Esophagus (tissue), 2 donors: ENCODE data around the gene VSIG10L2. TPM values are rescaled to one million over a fixed set of nuclear protein-coding genes. Genes with fewer than 3 reads are reported as not detected.

Experiments
- H3K27ac ChIP-seq, 2 donors: one replicate each; pipeline ENCODE4 v1.5.1; 2013; ENCODE audit warnings: low read depth in 2 of 2, mild to moderate bottlenecking in 2 of 2, inconsistent platforms in 1 of 2, low read length in 1 of 2, moderate library complexity in 1 of 2
- H3K27me3 ChIP-seq, 2 donors: one replicate each; pipeline ENCODE4 v1.6.1; 2013; ENCODE audit warnings: low read length in 2 of 2, control low read depth in 1 of 2, mild to moderate bottlenecking in 1 of 2; ENCODE audit not compliant: insufficient read depth in 2 of 2, control insufficient read depth in 1 of 2
- H3K36me3 ChIP-seq, 2 donors: one replicate each; pipeline ENCODE4 v1.6.1; 2013; ENCODE audit warnings: low read length in 1 of 2; ENCODE audit not compliant: control insufficient read depth in 2 of 2, insufficient read depth in 2 of 2
- H3K4me1 ChIP-seq, 2 donors: one replicate each; pipeline ENCODE4 v1.6.1; 2013; ENCODE audit warnings: low read length in 1 of 2; ENCODE audit not compliant: control insufficient read depth in 2 of 2, insufficient read depth in 2 of 2
- H3K4me3 ChIP-seq, 2 donors: one replicate each; pipeline ENCODE4 v1.5.1; 2013; ENCODE audit warnings: low read length in 2 of 2, mild to moderate bottlenecking in 2 of 2, low read depth in 1 of 2, moderate library complexity in 1 of 2
- H3K9me3 ChIP-seq, 2 donors: one replicate each; pipeline ENCODE4 v1.6.1; 2013; ENCODE audit warnings: mild to moderate bottlenecking in 2 of 2, low read depth in 1 of 2, low read length in 1 of 2, moderate library complexity in 1 of 2; ENCODE audit not compliant: control insufficient read depth in 2 of 2, insufficient read depth in 1 of 2
- WGBS, 2 donors: extraction: QIAGEN DNeasy Blood & Tissue Kit; methylation state at CpG; one replicate each; pipeline ENCODE4 v1.1.7; 2013; 5-methylcytosine and 5-hydroxymethylcytosine counted together
- polyA plus RNA-seq, 2 donors: library from polyadenylated mRNA; stranded (reverse); fragments of 200-250 nt; gene quantifications; one replicate each; pipeline ENCODE4 v1.2.3, GENCODE V29; 2013
- donor health status: healthy with polysubstance abuse.
- donor health status: Bipolar disorder and iron deficiency.

The VSIG10L2 gene
- polyA plus RNA-seq, 2 donors: 0.59 to 0.86 TPM

- no peak overlapping the region for H3K4me3 ChIP-seq
- H3K27ac ChIP-seq: no peak overlapping the region
- H3K9me3 ChIP-seq: no peaks in the 10 kb centered on the region
- H3K36me3 ChIP-seq: no peaks in the 10 kb centered on the region
- WGBS, 2 donors: 71 to 80% methylated on average over 12 of the region's 12 CpGs
- H3K4me1 ChIP-seq: no peaks in the 10 kb centered on the region
- no peaks in the 10 kb centered on the region for H3K27me3 ChIP-seq
Observed at GRCh38 chr11:125916683-125917347, 29.0 kb upstream of the VSIG10L2 start.

- no peak overlapping the region for H3K4me3 ChIP-seq
- no peak overlapping the region for H3K27ac ChIP-seq
- no peaks in the 10 kb centered on the region for H3K4me1 ChIP-seq
- no peaks in the 10 kb centered on the region for H3K9me3 ChIP-seq
- no peaks in the 10 kb centered on the region for H3K27me3 ChIP-seq
- no peaks in the 10 kb centered on the region for H3K36me3 ChIP-seq
- 80 to 85% methylated on average over 13 of the region's 13 CpGs for WGBS, 2 donors
Observed at GRCh38 chr11:125918140-125918840, 27.6 kb upstream of the VSIG10L2 start.

- H3K27ac ChIP-seq: no peak overlapping the region
- no peaks in the 10 kb centered on the region for H3K4me1 ChIP-seq
- H3K4me3 ChIP-seq: no peak overlapping the region
- WGBS, 2 donors: 77 to 88% methylated on average over 9 of the region's 9 CpGs
- no peaks in the 10 kb centered on the region for H3K27me3 ChIP-seq
- no peaks in the 10 kb centered on the region for H3K36me3 ChIP-seq
- no peaks in the 10 kb centered on the region for H3K9me3 ChIP-seq
Observed at GRCh38 chr11:125921042-125921441, 24.8 kb upstream of the VSIG10L2 start.

- Histone ChIP-seq H3K9me3 (no peaks in the 10 kb centered on the region), H3K27ac (no peak overlapping the region), H3K27me3 (no peaks in the 10 kb centered on the region), H3K4me3 (no peak overlapping the region), H3K36me3 (no peaks in the 10 kb centered on the region), H3K4me1 (no peaks in the 10 kb centered on the region)
- 81 to 88% methylated on average over 3 of the region's 3 CpGs for WGBS, 2 donors
Observed at GRCh38 chr11:125922156-125922555, 23.7 kb upstream of the VSIG10L2 start.

- H3K9me3 ChIP-seq: no peaks in the 10 kb centered on the region
- WGBS, 2 donors: 3 to 5% methylated on average over 8 of the region's 8 CpGs
- H3K27ac ChIP-seq: no peak overlapping the region
- no peaks in the 10 kb centered on the region for H3K27me3 ChIP-seq
- no peaks in the 10 kb centered on the region for H3K4me1 ChIP-seq
- no peak overlapping the region for H3K4me3 ChIP-seq
- H3K36me3 ChIP-seq: no peaks in the 10 kb centered on the region
Observed at GRCh38 chr11:125923012-125923579, 22.7 kb upstream of the VSIG10L2 start.

DNA sequence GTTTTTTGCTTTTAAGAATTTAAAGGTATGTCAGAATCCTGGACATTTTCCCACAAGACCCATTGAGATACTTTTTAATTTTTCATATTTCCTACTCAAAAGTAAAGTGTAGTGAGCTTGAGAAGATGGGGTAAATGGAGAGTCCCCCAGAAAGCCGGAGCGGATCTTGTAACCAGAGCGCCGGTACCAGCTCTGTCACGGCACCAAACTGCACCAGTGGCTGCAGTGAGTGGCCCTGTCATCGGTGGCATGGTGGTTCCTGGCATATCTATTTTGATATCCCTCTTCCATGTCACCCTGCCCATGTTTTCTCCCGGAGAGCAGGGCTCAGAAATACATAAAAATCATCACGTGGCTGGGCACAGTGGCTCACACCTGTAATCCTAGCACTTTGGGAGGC lies 22.2 kb upstream of the VSIG10L2 start:
- H3K27ac ChIP-seq: no peak overlapping the region
- 89 to 91% methylated on average over 8 of the region's 8 CpGs for WGBS, 2 donors
- no peaks in the 10 kb centered on the region for H3K4me1 ChIP-seq
- no peaks in the 10 kb centered on the region for H3K9me3 ChIP-seq
- no peak overlapping the region for H3K4me3 ChIP-seq
- no peaks in the 10 kb centered on the region for H3K27me3 ChIP-seq
- no peaks in the 10 kb centered on the region for H3K36me3 ChIP-seq

DNA sequence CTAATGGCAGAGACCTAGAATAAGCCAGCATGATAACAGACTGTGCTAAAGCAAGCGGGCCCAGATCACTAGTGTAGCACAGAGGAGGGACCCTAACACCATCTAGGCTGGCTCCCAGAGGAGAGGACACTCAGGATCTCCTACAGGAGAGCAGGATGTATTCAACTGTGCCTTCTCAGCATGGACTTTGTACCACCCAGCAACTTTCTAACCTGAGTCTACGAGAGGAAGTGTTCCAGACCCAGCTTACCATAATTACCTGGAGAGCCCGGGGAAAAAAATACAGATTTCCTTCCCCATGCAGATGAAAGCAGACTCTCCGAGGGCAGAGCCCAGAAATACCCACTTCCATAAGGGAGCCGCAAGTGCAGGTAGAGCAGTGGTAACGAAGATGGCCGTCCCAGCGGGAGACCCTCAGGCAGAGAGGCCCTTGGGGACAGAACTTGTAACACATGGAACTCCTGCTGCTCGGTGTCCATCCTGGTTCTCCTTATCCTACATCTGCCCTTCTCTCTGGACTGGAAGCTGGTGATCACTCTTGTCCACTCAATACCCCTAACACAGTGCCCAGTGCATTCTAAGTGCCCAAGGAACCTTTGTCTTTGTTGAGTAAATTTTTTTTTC lies 21.3 kb upstream of the VSIG10L2 start:
- H3K27ac ChIP-seq: no peak overlapping the region
- H3K4me3 ChIP-seq: no peak overlapping the region
- H3K4me1 ChIP-seq: no peaks in the 10 kb centered on the region
- no peaks in the 10 kb centered on the region for H3K27me3 ChIP-seq
- 88 to 89% methylated on average over 9 of the region's 9 CpGs for WGBS, 2 donors
- H3K36me3 ChIP-seq: no peaks in the 10 kb centered on the region
- H3K9me3 ChIP-seq: no peaks in the 10 kb centered on the region

GRCh38 chr11:125925247-125925740 lies 20.6 kb upstream of the VSIG10L2 start:
- WGBS, 2 donors: 48 to 62% methylated on average over 6 of the region's 6 CpGs
- no peaks in the 10 kb centered on the region for H3K27me3 ChIP-seq
- no peaks in the 10 kb centered on the region for H3K4me1 ChIP-seq
- H3K36me3 ChIP-seq: no peaks in the 10 kb centered on the region
- no peak overlapping the region for H3K27ac ChIP-seq
- no peaks in the 10 kb centered on the region for H3K9me3 ChIP-seq
- no peak overlapping the region for H3K4me3 ChIP-seq

DNA sequence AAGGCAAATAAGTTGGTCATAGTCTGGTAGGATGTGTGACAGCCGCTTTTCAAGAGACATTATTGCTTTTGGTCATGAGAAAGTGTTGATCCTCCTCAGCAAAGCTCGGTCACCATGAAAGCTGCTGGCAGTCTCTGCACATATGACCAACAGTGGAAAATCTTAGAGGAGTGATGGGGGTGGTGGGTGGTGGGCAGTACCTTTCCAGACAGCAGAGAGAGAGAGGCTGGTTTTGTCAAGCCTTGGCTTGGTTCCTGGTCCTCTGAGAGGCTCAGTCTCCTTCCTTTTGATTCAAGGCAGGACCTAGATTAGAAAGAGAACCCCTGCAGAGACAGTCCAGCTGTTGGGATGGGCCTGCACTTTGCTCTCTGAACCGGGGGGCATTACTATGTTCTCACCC lies 20.0 kb upstream of the VSIG10L2 start:
- H3K4me1 ChIP-seq: no peaks in the 10 kb centered on the region
- WGBS, 2 donors: 65 to 72% methylated on average over 3 of the region's 3 CpGs
- no peak overlapping the region for H3K27ac ChIP-seq
- no peaks in the 10 kb centered on the region for H3K36me3 ChIP-seq
- no peaks in the 10 kb centered on the region for H3K27me3 ChIP-seq
- no peak overlapping the region for H3K4me3 ChIP-seq
- no peaks in the 10 kb centered on the region for H3K9me3 ChIP-seq
